ENCODE data around the gene GRIN1. TPM values are rescaled to one million over a fixed set of nuclear protein-coding genes. Genes with fewer than 3 reads are reported as not detected.

GRIN1 gene
- total RNA-seq, 1 experiment from 2014 or later, result 0.29 TPM

DNA sequence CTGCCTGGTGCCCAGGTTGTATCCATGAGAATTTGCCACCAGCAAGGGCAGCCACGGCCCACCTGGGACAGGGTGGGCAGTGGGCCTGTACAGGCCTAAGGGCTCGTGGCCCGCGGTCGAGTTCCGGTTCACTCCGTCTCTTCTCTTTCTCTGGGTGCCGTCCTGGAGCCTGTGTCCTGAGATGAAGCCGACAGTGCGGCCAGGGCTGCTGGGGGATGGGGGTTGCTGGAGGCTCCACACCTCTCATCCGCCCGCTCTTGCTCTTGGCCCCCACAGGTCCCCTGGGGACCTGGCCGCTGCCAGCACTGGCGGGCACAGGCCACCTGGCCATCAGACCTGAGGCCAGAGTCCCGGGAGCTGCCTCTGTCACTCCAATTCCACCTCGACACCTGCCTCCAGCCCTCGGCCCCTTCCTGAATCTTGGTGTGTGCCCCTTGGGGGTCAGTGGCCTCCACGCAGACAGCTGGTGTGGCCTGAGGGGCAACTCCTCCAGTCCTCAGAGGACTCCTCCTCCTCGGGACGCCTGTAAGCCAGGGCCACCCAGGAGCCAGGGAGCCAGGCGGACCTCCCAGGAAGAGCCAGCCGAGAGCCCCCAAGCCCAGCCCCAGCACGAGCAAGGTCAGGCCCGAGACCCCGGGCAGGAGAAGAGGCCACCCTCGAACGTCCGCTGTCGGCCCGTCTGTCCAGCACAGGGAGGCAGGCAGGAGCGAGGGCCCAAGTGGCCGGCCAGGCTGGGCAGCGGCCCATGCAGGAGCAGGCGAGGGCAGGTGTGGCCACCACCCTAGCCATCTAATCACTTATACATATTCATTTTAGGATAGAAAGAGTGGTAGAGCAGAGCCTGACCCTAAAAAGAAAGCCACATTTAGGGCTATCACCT is 25.7 kb downstream of the GRIN1 start:
- no peak for DNase-seq (ENCODE audit: low read depth)

DNA sequence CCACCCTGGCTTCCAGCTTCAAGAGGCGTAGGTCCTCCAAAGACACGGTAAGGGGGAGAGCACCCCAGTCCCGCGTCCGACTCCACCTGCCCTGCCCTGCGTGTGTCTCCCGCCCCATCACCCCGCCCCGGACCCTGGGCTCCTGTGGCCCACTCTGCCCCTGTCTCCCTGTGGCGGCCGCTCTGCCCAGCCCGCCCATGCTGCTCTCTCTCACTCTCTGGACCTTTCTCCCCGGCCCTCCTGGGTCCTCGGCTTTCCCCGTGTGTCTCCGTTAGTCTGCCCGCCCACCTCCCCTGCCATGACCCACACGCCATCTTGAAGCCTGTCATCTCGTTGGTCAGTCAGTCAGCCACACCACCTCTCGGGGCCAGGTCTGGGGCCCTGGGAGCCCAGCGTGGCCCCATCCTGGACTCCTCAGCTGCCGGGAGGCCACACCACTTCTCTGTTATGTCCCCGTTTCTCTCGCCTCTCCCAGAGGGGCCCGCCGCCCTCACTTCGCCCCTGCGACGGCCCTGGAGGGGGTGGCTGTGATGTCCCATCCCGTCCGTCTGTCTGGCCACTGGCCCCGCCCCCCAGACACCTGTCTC is 26.4 kb downstream of the GRIN1 start:
- DNase-seq (ENCODE audit: low read depth), result no peak

DNA sequence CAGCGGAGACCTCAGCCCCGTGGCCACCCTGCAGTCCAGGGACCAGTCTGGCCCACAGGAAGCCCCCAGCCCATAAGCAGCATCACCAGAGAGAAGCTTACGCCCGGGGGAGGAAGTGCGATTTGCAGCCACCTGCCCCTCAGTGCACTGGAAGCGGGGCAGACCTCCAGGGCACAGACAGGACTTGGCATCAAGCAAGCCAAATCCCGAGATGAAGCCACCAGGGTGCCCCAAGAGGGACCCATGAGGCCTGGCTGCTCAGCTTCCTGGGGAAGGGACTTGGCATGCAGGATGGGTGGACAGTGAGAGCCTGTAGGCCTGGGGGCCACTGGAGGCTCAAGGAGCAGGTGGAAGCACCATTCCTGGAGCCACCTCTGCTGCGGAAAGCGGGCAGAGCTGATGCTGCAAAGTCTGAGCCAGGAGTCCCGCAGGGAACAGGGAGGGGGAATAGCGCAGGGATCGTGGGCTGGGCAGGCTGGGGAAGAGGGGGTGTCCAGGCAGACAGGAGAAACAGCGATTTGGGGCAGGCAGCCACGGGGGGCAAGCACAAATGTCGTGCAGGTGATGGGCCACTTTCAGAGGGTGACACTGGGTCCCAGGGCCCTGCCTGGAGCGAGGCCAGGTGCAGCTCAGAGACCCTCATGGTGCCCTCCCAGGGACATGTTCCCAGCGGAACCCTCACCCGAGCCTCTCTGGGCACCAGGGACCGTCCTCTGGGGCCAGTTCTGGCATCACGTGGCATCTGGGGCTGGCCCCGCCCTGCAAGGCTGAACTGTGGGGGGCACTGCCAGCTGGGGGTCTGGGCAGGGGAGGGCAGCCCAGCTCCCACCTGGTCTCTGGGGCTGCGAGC is 27.7 kb downstream of the GRIN1 start:
- no peak for DNase-seq (ENCODE audit: low read depth)

DNA sequence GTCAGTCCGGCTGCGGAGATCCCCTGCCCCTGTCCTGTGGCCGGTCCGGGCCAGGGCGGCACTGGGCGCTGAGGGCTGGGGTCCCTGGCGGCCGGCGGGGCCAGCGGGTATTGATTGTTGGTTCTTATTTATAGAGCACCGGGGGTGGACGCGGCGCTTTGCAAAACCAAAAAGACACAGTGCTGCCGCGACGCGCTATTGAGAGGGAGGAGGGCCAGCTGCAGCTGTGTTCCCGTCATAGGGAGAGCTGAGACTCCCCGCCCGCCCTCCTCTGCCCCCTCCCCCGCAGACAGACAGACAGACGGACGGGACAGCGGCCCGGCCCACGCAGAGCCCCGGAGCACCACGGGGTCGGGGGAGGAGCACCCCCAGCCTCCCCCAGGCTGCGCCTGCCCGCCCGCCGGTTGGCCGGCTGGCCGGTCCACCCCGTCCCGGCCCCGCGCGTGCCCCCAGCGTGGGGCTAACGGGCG is 28.4 kb downstream of the GRIN1 start:
- no peak for DNase-seq (ENCODE audit: low read depth)

DNA sequence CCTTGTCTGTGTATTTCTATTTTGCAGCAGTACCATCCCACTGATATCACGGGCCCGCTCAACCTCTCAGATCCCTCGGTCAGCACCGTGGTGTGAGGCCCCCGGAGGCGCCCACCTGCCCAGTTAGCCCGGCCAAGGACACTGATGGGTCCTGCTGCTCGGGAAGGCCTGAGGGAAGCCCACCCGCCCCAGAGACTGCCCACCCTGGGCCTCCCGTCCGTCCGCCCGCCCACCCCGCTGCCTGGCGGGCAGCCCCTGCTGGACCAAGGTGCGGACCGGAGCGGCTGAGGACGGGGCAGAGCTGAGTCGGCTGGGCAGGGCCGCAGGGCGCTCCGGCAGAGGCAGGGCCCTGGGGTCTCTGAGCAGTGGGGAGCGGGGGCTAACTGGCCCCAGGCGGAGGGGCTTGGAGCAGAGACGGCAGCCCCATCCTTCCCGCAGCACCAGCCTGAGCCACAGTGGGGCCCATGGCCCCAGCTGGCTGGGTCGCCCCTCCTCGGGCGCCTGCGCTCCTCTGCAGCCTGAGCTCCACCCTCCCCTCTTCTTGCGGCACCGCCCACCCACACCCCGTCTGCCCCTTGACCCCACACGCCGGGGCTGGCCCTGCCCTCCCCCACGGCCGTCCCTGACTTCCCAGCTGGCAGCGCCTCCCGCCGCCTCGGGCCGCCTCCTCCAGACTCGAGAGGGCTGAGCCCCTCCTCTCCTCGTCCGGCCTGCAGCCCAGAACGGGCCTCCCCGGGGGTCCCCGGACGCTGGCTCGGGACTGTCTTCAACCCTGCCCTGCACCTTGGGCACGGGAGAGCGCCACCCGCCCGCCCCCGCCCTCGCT is 29.0 kb downstream of the GRIN1 start:
- no peak for DNase-seq (ENCODE audit: low read depth)

DNA sequence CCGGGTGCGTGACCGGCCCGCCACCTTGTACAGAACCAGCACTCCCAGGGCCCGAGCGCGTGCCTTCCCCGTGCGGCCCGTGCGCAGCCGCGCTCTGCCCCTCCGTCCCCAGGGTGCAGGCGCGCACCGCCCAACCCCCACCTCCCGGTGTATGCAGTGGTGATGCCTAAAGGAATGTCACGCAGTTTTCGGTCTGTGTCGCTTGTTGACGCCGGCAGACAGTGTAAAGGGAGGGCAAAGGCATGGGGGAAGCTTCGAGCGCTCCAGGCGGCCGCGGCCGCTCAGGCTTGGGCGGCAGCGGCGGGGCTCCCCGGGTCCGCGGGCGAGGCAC is 29.6 kb downstream of the GRIN1 start:
- DNase-seq (ENCODE audit: low read depth), result no peak

DNA sequence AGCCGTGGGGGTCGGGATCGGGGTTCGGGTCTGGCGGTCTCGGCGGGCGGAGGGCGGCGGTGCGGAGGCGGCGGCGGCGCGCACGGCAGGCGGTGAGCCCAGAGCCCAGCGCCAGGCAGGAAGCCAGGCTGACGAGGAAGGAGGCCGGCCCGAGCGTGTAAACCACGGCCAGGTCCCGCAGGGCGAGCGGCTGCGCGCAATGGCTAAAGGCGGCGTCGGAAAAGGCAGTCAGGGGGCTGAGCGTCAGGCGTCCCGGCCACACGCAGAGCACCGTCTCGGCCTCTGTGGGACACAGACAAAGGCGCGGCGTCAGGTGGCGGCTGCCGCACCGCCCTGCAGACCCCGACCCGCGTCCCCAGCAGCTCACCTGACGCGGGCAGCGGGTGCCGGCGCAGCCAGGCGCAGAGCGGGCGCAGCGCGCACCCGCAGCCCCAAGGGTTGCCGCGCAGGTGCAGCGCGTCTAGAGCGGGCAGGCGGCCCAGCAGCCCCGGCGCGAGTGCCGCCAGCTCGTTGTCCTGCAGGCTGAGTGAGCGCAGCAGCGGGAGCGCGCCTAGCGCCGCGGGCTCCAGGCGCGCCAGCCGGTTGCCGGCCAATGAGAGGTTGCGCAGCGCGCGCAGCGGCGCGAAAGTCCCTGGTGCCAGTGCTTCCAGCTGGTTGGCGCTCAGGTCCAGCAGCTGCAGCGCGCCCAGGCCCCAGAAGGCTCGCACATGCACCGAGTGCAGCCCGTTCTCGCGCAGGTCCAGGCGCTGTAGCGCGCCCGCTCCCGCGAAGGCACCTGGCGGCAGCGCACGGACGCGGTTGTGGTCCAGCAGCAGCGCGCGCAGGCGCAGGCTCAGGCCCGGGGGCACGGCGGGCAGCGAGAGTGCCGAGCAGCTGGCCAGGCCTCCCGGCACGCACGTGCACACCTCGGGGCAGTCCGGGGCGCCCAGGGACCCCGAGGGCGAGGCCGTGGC is 30.2 kb downstream of the GRIN1 start:
- peak; percentile 41 for DNase-seq (ENCODE audit: low read depth)

DNA sequence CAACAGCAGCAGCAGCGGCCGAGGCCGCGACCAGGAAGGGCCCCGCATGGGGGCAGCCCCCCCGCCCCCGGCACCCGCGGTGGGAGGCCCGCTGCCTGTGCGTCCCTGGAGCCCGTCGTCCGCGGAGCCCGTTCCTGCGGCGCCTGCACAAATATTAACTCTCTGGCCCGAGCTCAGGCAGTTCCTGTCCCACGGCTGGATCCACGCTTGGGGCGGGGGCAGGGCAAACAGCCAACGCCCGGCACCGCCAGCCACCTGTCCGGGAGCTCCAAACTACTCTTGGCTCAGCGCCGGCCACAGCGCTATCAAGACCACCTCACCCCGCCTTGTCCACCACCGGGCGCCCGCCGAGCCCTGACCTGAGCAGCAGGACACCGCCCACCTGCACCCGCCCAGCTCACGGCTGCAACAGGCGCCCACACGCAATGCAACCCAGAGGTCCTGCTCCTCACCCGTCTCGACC is 31.0 kb downstream of the GRIN1 start, which contains the start of gene LRRC26:
TSS of gene LRRC26 (minus strand) at position 156 of the 463 bp plus-strand sequence. CDS start at position 48, 108 bp downstream.
- DNase-seq (ENCODE audit: low read depth), result no peak

DNA sequence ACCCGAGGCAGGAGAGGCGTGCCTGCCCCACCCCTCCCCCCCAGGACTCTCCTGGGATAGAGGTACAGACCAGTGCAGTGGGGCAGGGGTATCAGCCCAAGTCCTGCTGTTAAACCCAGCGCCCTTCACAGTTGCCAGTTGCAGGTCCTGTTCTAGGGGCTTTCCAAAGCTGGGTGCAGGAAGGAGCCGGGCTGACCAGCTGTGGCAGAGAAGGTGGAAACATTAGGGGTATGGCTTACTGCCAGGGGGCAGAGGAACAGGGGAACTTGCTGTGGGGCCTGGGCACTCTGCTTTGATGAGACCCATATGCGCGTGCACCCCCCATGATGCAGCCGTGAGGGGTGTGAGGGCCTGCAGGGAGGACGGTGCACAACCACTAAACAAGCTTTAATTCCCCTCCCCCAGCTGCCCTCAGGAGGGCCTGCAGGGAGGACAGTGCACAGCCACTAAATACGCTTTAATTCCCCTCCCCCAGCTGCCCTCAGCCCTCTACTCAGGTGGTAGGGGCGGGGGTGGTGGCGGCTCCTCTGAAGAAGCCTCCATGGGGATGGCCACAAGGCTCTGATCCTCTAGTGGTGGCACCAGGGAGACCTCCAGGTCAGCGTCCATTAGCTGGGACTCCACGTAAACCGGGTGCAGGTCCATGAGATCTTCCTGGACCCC is 31.7 kb downstream of the GRIN1 start:
- no peak for DNase-seq (ENCODE audit: low read depth)

DNA sequence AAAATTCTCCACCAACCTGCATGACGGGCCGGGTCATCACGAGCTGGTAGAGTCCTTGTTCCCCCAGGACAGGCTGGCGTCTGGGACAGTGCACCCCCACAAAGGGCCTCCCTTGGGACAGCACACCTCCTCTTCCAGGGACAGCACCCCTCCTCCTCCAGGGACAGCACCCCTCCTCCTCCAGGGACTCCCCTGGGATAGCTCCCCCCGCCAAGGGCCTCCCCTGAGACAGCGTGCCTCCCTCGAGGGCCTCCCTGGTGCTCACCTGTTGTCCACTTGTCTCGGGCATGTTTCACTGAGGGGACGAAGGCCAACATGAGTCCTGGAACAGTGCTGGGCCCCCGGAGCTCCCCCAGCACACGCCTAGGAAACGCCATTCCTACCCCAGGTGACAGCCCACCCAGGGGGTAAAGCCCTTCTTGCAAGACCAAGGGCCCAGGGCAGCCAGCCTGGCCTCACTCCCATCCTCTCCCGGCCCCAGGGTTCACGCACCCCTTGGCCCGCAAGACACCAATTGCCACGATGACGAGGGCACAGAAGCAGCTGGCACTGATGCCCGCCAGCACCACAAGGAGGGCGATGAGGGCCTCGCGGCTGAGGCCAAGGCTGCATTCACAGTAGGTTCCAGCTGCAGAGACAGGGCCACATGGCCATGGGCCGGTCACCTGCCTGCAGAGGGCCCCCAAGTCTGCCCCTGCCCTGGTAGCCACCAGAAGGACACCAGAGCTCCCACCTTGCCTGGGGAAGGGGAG is 32.4 kb downstream of the GRIN1 start:
- DNase-seq (ENCODE audit: low read depth), result no peak

DNA sequence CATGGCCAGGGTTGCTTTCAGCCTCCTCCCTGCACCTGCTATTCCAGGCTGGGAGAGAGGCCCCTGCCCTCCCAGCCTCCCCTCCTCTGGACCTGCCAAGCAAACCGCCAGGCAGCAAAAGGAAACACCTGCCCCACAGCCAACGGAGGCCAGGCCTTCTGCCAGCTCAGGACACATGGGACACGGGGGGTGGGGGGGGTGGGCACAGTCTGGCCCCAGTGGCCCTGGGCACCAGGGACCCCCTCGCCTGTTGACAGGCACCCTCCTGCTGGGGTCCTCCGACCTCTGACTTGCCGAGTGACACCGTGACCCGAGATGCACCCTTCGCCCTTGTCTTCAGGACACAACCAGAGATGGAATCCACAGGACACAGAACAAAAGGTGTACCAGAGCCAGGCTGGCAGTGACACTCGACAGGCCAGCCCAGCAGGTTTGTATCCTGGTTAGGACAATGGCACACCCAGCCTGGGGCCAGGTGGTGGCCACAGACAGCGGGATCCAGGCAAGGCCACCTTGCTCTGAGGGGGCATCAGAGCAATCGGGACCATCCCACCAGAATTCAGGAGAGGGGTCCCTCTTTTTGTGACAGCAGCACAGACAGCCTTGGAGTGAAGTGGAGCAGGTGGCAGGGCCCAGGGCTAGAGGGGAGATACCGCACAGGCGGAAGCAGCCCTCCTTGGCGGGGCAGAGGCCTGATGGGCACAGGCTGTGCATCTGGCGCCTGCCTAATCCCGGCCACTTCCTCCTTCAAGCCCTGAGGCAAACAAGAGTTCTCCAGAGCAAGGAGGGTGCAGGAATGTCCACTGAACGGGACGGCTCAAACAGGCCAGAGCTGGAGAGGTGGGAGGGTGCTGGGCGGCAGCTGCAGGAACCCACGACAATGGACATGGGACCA is 34.2 kb downstream of the GRIN1 start:
- no peak for DNase-seq (ENCODE audit: low read depth)

DNA sequence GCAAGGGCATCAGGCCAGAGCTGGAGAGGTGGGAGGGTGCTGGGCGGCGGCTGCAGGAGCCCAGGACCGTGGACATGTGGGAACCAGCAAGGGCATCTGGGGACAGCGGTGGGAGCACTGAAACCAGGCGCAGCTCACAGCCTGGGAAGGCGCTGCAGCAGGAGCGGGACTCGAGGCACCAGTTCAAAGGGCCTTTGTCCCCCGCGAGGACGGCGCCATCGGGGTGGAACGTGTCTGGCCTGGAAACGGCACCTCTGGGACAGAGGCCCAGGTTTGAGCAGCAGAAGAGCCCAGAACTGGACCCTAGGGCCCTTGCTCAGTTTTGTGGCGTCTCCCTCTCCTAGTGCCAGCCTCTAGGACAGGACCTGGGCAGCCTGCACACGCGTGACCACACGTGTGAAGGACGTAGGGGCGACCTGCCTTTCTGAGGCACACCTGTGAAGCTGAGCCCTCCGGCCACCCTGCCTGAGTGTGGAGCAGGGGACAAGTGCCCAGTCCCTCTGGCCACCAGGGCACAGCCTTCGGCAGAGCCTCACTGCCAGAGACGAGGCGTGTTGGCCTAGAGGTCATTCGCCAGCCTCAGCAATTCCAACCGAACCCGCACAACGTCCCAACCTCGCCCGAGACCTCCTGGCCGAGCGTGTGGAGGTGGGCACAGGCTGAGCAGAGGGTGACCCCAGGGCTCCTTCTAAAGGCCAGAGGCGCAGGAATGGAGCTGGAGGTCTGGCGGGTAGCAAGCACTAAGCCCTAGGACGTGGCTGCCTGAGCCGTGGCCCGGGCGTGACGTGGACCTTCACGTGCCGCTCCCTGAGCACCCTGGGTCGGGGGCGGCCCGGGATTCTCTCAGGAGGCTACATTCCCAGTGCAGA is 35.1 kb downstream of the GRIN1 start:
- DNase-seq (ENCODE audit: low read depth), result no peak

DNA sequence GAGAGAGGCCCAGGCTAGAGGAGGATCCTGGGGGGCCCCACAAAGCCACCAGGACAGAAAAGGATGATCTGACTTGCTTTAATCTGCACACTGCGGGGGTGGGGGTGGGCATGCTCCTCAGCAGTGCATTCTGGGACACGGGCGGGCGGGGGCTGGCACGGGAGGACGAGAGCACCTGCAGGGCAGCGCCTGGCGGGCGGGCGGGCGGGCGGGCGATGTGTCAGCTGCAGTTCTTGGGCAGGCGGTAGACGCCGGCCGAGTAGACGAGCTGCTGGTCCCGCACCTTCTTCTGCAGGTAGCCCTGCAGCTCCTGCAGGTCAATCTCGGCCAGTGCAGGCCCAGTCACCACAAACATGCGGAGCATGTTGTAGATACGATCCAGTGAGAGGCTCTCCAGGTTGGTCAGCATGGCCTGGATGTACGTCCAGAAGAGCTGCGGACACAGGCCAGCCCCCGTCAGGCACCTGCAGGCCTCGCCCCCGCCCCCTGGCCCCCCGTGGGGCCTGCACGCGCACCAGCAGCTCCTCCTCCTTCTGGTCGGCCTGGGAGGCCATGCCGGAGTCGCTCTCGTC is 35.9 kb downstream of the GRIN1 start:
- no peak for DNase-seq (ENCODE audit: low read depth)

DNA sequence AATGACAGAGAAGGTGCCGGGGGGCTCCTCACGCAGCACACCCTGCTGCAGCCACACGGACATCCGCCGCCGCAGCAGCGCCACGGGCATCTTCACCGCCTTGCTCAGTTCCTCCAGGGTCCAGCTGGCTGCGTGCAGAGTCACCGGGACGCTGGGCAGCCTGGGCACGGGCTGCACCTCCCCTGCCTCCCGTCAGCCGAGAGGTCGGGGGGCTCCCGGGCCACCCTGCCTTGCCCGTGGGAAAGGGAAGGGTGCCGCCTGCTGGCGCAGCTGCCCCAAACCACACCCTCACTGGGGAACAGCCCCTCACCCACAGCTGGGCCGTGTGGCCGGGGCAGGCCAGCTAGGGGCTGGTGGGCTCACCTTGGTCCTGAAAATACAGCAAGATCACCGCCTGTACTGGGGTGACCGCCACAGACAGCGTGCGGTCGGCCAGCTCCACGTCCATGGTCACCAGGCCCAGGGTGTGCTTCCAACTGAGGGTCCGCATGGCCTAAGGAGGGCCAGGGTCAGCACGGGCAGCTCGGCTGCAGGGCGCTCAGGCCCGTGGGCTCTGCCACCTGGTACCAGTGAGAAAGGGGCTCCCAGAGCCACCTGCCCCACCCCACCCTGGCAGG is 36.5 kb downstream of the GRIN1 start:
- DNase-seq (ENCODE audit: low read depth), result no peak

DNA sequence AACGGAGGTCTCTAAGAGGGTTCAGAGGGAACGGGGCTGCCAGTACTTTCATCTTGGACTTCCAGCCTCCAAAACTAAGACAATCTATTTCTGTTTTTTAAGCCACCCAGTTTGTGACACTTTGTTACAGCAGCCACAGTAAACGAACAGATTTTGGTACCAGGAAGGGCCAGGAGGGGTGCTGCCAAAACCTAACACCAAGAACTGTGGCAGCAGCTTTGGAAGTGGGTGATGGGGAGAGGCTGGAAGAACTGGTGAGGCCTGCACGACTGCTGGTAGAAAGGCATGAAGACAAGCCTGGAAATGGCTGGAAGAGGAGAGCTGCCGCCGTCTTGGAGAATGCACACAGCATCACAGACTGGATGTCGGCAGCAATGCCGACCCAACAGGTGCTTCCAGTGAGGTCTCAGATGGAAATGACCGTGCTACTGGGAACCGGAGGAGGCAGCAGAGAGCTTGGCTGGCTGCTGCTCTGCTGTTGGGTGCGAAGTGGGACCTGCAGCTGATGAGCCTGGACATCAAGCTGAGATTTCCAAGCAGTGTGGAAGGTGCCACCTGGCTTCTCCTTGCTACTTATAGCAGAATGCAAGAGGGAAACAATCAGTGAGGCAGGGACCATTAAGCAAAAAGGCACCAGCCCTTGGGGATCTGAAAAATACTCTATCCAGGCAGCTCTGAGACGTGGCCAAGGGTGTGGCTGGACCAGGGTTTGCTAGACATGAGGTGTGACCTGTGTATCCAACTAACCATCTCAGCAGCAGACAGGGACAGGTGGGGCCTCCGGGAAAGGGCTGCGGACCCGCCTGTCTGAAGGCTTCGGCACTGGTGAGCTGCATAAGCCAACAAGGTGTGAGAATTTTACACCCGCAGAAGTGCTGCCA is 37.6 kb downstream of the GRIN1 start:
- peak; percentile 50 for DNase-seq (ENCODE audit: low read depth)
